Measurements from ENCODE around the gene C15orf40.

GRCh38 chr15:83053151-83053550 is 41.7 kb upstream of the C15orf40 start:
- TF ChIP-seq CTCF (IDR thresholded peaks at IDR 0.05) = no peak
- no peak for TF ChIP-seq POLR2A (IDR thresholded peaks at IDR 0.05)
